ENCODE data around the gene COIL. TPM values are rescaled to one million over a fixed set of nuclear protein-coding genes. Genes with fewer than 3 reads are reported as not detected.
A peak's percentile ranks its signal among the peaks of the same experiment; 100 is the strongest.

Gene COIL, protein sequence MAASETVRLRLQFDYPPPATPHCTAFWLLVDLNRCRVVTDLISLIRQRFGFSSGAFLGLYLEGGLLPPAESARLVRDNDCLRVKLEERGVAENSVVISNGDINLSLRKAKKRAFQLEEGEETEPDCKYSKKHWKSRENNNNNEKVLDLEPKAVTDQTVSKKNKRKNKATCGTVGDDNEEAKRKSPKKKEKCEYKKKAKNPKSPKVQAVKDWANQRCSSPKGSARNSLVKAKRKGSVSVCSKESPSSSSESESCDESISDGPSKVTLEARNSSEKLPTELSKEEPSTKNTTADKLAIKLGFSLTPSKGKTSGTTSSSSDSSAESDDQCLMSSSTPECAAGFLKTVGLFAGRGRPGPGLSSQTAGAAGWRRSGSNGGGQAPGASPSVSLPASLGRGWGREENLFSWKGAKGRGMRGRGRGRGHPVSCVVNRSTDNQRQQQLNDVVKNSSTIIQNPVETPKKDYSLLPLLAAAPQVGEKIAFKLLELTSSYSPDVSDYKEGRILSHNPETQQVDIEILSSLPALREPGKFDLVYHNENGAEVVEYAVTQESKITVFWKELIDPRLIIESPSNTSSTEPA
- total RNA-seq (2014; rRNA removed) (22.3 and 22.9 TPM in 2 replicates), Bru-seq, nascent RNA (percentile 91 among the genes with signal in this experiment), BruChase-seq, experiment 1, labeled RNA remaining after a 6-hour chase (percentile 77 among the genes with signal in this experiment), BruChase-seq, experiment 2, labeled RNA remaining after a 2-hour chase (percentile 93 among the genes with signal in this experiment)
- long read RNA-seq, transcript COIL-201 (7 exons, 2,650 nt), result major isoform, 59 of 103 reads
- long read RNA-seq, partial matches to known transcripts, result 30 of 103 reads
- long read RNA-seq, other reads (novel, unspliced or antisense), result 14 of 103 reads

DNA sequence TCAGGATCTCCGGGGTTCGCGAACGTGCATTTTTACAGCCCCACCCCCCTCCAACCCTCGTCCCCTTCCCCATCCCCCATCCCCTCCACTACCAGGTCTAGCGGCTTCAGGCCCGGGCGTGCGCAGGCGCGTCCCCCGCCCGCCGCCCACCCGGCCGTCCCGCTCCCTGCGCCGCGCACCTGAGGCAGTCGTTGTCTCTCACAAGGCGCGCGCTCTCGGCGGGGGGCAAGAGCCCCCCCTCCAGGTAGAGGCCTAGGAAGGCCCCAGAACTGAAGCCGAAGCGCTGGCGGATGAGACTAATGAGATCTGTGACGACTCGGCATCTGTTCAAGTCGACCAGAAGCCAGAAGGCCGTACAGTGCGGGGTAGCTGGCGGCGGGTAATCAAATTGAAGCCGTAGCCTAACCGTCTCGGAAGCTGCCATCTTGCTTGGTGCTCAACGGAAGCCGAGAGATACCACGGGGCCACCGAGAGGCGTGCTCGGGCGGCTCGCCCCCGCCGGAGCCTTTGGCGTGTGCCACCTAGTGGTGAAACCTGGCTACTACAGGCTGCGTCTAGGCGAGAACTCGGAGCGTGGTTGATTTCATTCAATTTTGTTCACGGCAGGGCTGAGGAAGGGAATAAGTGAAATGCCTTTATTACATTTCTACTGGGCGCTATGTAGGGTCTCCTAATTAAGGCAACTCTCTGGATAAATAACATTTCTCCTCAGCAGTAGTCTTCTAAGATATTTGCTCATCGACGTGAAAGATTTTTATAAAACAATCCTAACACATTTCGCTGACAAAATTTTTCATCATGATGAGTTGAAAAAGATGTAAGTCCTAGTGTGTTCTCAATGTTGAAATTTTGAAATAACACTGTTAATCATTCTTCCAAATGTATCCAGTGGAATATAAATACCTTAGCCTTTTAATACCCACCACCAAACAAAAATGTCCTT, at the start of gene COIL:
Gene COIL, minus strand, starts transcription at position 455 of the 943 bp plus-strand sequence. Its CDS starts 31 bp downstream, at position 424.
- no peaks in the 10 kb centered on the region for H3K9me2 ChIP-seq (replicated peaks; ENCODE audit: low read length)
- H3K79me2 ChIP-seq (ENCODE audit: low read length), result peaks cover 41% of the 10 kb centered on the region
- POLR2A ChIA-PET (ENCODE audit: unreplicated experiment), result interaction anchor here (0.5 kb wide), 1 partner anchor 97 kb away, joined by 4 read pairs; no protein-coding TSS in a partner anchor
- CTCF ChIA-PET, result interaction anchor here (0.6 to 0.7 kb wide), 3 partner anchors 16 to 942 kb away, joined by 3 to 4 read pairs (median 3); no protein-coding TSS in a partner anchor
- peak within 1 kb of the TSS; percentile 98 for H3K4me3 ChIP-seq (ENCODE audit: low read length)
- peak within 1 kb of the TSS; percentile 83 for H3K27ac ChIP-seq (ENCODE audit: low read length)
- H3F3A ChIP-seq (ENCODE audit: low read length, unreplicated experiment), result no peaks in the 10 kb centered on the region
- ATAC-seq, result peak; percentile 94
- peak within 1 kb of the TSS; percentile 99 for H2AFZ ChIP-seq (ENCODE audit: low read length)
- TF ChIP-seq, protein P1, sequence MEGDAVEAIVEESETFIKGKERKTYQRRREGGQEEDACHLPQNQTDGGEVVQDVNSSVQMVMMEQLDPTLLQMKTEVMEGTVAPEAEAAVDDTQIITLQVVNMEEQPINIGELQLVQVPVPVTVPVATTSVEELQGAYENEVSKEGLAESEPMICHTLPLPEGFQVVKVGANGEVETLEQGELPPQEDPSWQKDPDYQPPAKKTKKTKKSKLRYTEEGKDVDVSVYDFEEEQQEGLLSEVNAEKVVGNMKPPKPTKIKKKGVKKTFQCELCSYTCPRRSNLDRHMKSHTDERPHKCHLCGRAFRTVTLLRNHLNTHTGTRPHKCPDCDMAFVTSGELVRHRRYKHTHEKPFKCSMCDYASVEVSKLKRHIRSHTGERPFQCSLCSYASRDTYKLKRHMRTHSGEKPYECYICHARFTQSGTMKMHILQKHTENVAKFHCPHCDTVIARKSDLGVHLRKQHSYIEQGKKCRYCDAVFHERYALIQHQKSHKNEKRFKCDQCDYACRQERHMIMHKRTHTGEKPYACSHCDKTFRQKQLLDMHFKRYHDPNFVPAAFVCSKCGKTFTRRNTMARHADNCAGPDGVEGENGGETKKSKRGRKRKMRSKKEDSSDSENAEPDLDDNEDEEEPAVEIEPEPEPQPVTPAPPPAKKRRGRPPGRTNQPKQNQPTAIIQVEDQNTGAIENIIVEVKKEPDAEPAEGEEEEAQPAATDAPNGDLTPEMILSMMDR (conservative IDR thresholded peaks at IDR 0.05; ENCODE audit: low read depth, low read length), result peak; percentile 99
- TF ChIP-seq EZH2 (IDR thresholded peaks at IDR 0.05; ENCODE audit: low read length, unreplicated experiment), result no peak
- BruUV-seq (replicated peaks), result TSS peak; percentile 92
- H3K27me3 ChIP-seq (ENCODE audit: low read length), result no peaks in the 10 kb centered on the region
- H3K4me1 ChIP-seq (ENCODE audit: insufficient read depth, low read length), result peaks cover 24% of the 10 kb centered on the region
- intact Hi-C loops (cut with micrococcal nuclease), result loop anchor here (5.0 kb wide), 1 partner anchor 144 kb away; no protein-coding TSS in a partner anchor
- H4K20me1 ChIP-seq (ENCODE audit: low read length), result no peaks in the 10 kb centered on the region
- no peaks in the 10 kb centered on the region; the same call in 1 of the 2 replicates for H3K36me3 ChIP-seq (ENCODE audit: low read depth, low read length)
- peak within 1 kb of the TSS; percentile 86 for H3K4me2 ChIP-seq (ENCODE audit: low read length)
- H3K9me3 ChIP-seq (ENCODE audit: low read length), result no peaks in the 10 kb centered on the region
- peak; percentile 98 for DNase-seq
- peak within 1 kb of the TSS; percentile 95 for H3K9ac ChIP-seq (ENCODE audit: low read length)

DNA sequence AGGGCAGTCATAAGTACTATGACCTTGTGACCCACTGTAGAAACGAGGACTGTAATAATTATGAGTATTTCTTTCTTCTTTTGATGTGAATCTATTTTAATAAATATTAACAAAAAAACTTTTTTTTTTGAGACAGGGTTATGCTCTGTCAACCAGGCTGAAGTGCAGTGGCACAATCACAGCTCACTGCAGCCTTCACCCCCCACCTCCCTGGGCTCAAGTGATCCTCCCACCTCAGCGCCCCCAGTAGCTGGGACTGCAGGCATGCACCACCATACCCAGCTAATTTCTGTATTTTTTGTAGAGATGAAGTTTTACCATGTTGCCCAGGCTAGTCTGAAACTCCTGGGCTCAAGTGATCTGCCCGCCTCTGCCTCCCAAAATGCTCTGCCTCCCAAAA, 49.6 kb upstream of the COIL start:
- H3K9me2 ChIP-seq (replicated peaks; ENCODE audit: low read length), result no peaks in the 10 kb centered on the region
- no peak overlapping the region for H3K9ac ChIP-seq (ENCODE audit: low read length)
- no peaks in the 10 kb centered on the region for H4K20me1 ChIP-seq (ENCODE audit: low read length)
- ChIA-PET POLR2A (ENCODE audit: unreplicated experiment) (no interaction called here), CTCF (interaction anchor here (0.6 to 1.0 kb wide), 3 partner anchors 11 to 44 kb away, joined by 3 to 7 read pairs (median 4); partner anchors contain the start of gene SCPEP1)
- no peaks in the 10 kb centered on the region for H3K79me2 ChIP-seq (ENCODE audit: low read length)
- no TSS peak for BruUV-seq (replicated peaks)
- peak overlapping the region; percentile 36 for H3K4me3 ChIP-seq (ENCODE audit: low read length)
- DNase-seq (no peak), ATAC-seq (no peak)
- H3K4me1 ChIP-seq (ENCODE audit: insufficient read depth, low read length), result peaks cover 3% of the 10 kb centered on the region; the same call in 1 of the 2 replicates
- H2AFZ ChIP-seq (ENCODE audit: low read length), result peak overlapping the region; percentile 77
- H3K36me3 ChIP-seq (ENCODE audit: low read depth, low read length), result no peaks in the 10 kb centered on the region
- TF ChIP-seq EZH2phosphoT487 (IDR thresholded peaks at IDR 0.05; ENCODE audit: borderline replicate concordance, low read length) (no peak), EZH2 (IDR thresholded peaks at IDR 0.05; ENCODE audit: low read length, unreplicated experiment) (no peak)
- TF ChIP-seq, protein P1 (conservative IDR thresholded peaks at IDR 0.05; ENCODE audit: low read depth, low read length), result no peak
- H3K27me3 ChIP-seq (ENCODE audit: low read length), result no peaks in the 10 kb centered on the region
- no peaks in the 10 kb centered on the region for H3K9me3 ChIP-seq (ENCODE audit: low read length)
- intact Hi-C loops (cut with micrococcal nuclease), result loop anchor here (2.0 kb wide), 2 partner anchors 32 to 44 kb away; no protein-coding TSS in a partner anchor
- peak overlapping the region; percentile 50 for H3K4me2 ChIP-seq (ENCODE audit: low read length)
- H3K27ac ChIP-seq (ENCODE audit: low read length), result no peak overlapping the region
- no peaks in the 10 kb centered on the region for H3F3A ChIP-seq (ENCODE audit: low read length, unreplicated experiment)

Data from PC-3 (cell line).